ENCODE data around the gene PRKCI. TPM values are rescaled to one million over a fixed set of nuclear protein-coding genes. Genes with fewer than 3 reads are reported as not detected.

Gene PRKCI
- total RNA-seq, 1 experiment from 2014 or later, result 25.2 TPM

GRCh38 chr3:170244576-170244975, 22.4 kb downstream of the PRKCI start:
- DNase-seq (ENCODE audit: low read depth, low spot score), result no peak
- intact Hi-C loops (cut with micrococcal nuclease), result no loop called here
- RAD21 ChIA-PET (ENCODE audit: low non-redundant PET in 1 of 2, low total read pairs in 2 of 2, uncharacterized antibody in 2 of 2, unreplicated experiment in 2 of 2), result no interaction called here
- Histone ChIP-seq H3K9ac (ENCODE audit: low read length) (no peak overlapping the region), H3K4me2 (ENCODE audit: low read length) (no peak overlapping the region), H3K4me3 (replicated peaks in 1 of 2; ENCODE audit: low read depth in 1 of 2, low read length in 2 of 2) (no peak overlapping the region), H2AFZ (ENCODE audit: low read depth, low read length, poor library complexity, severe bottlenecking) (no peak overlapping the region), H3K4me1 (ENCODE audit: control insufficient read depth in 1 of 2, insufficient read depth in 2 of 2, low read length in 2 of 2) (no peaks in the 10 kb centered on the region), H4K20me1 (ENCODE audit: insufficient read depth) (no peaks in the 10 kb centered on the region), H3K27ac (ENCODE audit: low read depth, low read length) (no peak overlapping the region), H3K79me2 (ENCODE audit: insufficient read depth, low read length) (no peaks in the 10 kb centered on the region), H3K9me2 (ENCODE audit: insufficient read depth) (no peaks in the 10 kb centered on the region), H3K36me3 (ENCODE audit: control insufficient read depth in 1 of 2, insufficient read depth in 2 of 2, low read length in 2 of 2) (no peaks in the 10 kb centered on the region), H3K27me3 (ENCODE audit: insufficient read depth, low read length) (no peaks in the 10 kb centered on the region), H3K9me3 (ENCODE audit: control insufficient read depth in 1 of 2, insufficient read depth in 1 of 2, low read depth in 1 of 2, low read length in 2 of 2) (no peaks in the 10 kb centered on the region)
- no peak for ATAC-seq
- TF ChIP-seq ELF1 (IDR thresholded peaks at IDR 0.05; ENCODE audit: borderline replicate concordance, low read depth) (no peak), SIN3A (IDR thresholded peaks at IDR 0.05; ENCODE audit: low read depth) (no peak), MAX (IDR thresholded peaks at IDR 0.05) (no peak), CEBPB (IDR thresholded peaks at IDR 0.05; ENCODE audit: low read depth) (no peak), ZFX (IDR thresholded peaks at IDR 0.05) (no peak), POLR2AphosphoS5 (IDR thresholded peaks at IDR 0.05; ENCODE audit: low read depth, low read length) (no peak), JUND (IDR thresholded peaks at IDR 0.05) (no peak), YY1 (IDR thresholded peaks at IDR 0.05; ENCODE audit: extremely low read depth, insufficient replicate concordance, low read depth, low read length) (no peak), ZNF274 (IDR thresholded peaks at IDR 0.05; ENCODE audit: low read depth, low read length) (no peak)
- TF ChIP-seq, protein P1, sequence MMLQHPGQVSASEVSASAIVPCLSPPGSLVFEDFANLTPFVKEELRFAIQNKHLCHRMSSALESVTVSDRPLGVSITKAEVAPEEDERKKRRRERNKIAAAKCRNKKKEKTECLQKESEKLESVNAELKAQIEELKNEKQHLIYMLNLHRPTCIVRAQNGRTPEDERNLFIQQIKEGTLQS (IDR thresholded peaks at IDR 0.05), result no peak
- CTCF ChIA-PET, result no interaction called here
- no TSS peak for BruUV-seq (replicated peaks)
- POLR2A ChIA-PET, result no interaction called here

DNA sequence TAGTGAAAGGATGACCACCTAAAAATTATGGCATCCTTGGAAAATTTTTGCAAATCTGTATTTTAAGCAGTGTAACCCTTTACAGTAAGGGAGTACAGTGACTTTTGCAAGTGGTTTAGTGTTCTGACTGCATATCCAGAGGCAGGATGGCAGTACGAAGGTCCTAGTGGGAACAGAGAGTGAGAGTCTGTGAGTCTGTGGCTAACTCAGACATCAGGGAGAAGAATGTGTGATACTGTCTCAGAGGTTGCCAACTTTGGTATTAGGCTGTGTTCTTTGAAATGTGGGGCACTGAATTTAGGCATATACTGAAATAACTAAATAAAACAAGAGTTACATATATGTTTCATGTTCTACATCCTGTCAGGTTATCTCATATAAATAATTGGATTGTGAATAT, 25.7 kb downstream of the PRKCI start:
- ATAC-seq (no peak), DNase-seq (ENCODE audit: low read depth, low spot score) (no peak)
- CTCF ChIA-PET, result no interaction called here
- no peak overlapping the region for H3K9ac ChIP-seq (ENCODE audit: low read length)
- 0 out of 2 replicates have a peak, but pooled peaks cover 2% of the 10 kb centered on the region for H3K79me2 ChIP-seq (ENCODE audit: insufficient read depth, low read length)
- POLR2A ChIA-PET, result no interaction called here
- no peaks in the 10 kb centered on the region for H3K9me3 ChIP-seq (ENCODE audit: control insufficient read depth in 1 of 2, insufficient read depth in 1 of 2, low read depth in 1 of 2, low read length in 2 of 2)
- RAD21 ChIA-PET (ENCODE audit: low non-redundant PET in 1 of 2, low total read pairs in 2 of 2, uncharacterized antibody in 2 of 2, unreplicated experiment in 2 of 2), result no interaction called here
- H3K4me2 ChIP-seq (ENCODE audit: low read length), result no peak overlapping the region
- no peaks in the 10 kb centered on the region for H3K36me3 ChIP-seq (ENCODE audit: control insufficient read depth in 1 of 2, insufficient read depth in 2 of 2, low read length in 2 of 2)
- no peak overlapping the region for H3K4me3 ChIP-seq (replicated peaks in 1 of 2; ENCODE audit: low read depth in 1 of 2, low read length in 2 of 2)
- intact Hi-C loops (cut with micrococcal nuclease), result no loop called here
- H3K27ac ChIP-seq (ENCODE audit: low read depth, low read length), result no peak overlapping the region
- no peaks in the 10 kb centered on the region for H3K9me2 ChIP-seq (ENCODE audit: insufficient read depth)
- no peaks in the 10 kb centered on the region for H3K4me1 ChIP-seq (ENCODE audit: control insufficient read depth in 1 of 2, insufficient read depth in 2 of 2, low read length in 2 of 2)
- no TSS peak for BruUV-seq (replicated peaks)
- H4K20me1 ChIP-seq (ENCODE audit: insufficient read depth), result no peaks in the 10 kb centered on the region
- H3K27me3 ChIP-seq (ENCODE audit: insufficient read depth, low read length), result no peaks in the 10 kb centered on the region
- no peak overlapping the region for H2AFZ ChIP-seq (ENCODE audit: low read depth, low read length, poor library complexity, severe bottlenecking)
- TF ChIP-seq ZNF274 (IDR thresholded peaks at IDR 0.05; ENCODE audit: low read depth, low read length), result no peak
- TF ChIP-seq MAX (IDR thresholded peaks at IDR 0.05), result no peak
- no peak for TF ChIP-seq POLR2AphosphoS5 (IDR thresholded peaks at IDR 0.05; ENCODE audit: low read depth, low read length)
- no peak for TF ChIP-seq EGR1 (IDR thresholded peaks at IDR 0.05; ENCODE audit: low read depth)
- no peak for TF ChIP-seq FOSL1 (IDR thresholded peaks at IDR 0.05; ENCODE audit: low read depth)
- TF ChIP-seq, protein P2, sequence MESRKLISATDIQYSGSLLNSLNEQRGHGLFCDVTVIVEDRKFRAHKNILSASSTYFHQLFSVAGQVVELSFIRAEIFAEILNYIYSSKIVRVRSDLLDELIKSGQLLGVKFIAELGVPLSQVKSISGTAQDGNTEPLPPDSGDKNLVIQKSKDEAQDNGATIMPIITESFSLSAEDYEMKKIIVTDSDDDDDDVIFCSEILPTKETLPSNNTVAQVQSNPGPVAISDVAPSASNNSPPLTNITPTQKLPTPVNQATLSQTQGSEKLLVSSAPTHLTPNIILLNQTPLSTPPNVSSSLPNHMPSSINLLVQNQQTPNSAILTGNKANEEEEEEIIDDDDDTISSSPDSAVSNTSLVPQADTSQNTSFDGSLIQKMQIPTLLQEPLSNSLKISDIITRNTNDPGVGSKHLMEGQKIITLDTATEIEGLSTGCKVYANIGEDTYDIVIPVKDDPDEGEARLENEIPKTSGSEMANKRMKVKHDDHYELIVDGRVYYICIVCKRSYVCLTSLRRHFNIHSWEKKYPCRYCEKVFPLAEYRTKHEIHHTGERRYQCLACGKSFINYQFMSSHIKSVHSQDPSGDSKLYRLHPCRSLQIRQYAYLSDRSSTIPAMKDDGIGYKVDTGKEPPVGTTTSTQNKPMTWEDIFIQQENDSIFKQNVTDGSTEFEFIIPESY (IDR thresholded peaks at IDR 0.05; ENCODE audit: extremely low read depth, insufficient replicate concordance, low read length), result no peak
- TF ChIP-seq ZFX (IDR thresholded peaks at IDR 0.05), result no peak
- TF ChIP-seq, protein P3, sequence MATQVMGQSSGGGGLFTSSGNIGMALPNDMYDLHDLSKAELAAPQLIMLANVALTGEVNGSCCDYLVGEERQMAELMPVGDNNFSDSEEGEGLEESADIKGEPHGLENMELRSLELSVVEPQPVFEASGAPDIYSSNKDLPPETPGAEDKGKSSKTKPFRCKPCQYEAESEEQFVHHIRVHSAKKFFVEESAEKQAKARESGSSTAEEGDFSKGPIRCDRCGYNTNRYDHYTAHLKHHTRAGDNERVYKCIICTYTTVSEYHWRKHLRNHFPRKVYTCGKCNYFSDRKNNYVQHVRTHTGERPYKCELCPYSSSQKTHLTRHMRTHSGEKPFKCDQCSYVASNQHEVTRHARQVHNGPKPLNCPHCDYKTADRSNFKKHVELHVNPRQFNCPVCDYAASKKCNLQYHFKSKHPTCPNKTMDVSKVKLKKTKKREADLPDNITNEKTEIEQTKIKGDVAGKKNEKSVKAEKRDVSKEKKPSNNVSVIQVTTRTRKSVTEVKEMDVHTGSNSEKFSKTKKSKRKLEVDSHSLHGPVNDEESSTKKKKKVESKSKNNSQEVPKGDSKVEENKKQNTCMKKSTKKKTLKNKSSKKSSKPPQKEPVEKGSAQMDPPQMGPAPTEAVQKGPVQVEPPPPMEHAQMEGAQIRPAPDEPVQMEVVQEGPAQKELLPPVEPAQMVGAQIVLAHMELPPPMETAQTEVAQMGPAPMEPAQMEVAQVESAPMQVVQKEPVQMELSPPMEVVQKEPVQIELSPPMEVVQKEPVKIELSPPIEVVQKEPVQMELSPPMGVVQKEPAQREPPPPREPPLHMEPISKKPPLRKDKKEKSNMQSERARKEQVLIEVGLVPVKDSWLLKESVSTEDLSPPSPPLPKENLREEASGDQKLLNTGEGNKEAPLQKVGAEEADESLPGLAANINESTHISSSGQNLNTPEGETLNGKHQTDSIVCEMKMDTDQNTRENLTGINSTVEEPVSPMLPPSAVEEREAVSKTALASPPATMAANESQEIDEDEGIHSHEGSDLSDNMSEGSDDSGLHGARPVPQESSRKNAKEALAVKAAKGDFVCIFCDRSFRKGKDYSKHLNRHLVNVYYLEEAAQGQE (IDR thresholded peaks at IDR 0.05; ENCODE audit: low read depth), result no peak
- TF ChIP-seq, protein P1 (IDR thresholded peaks at IDR 0.05), result no peak
- TF ChIP-seq POLR2A (IDR thresholded peaks at IDR 0.05; ENCODE audit: borderline replicate concordance, extremely low read depth, insufficient read depth, insufficient read length), result no peak

All from HCT116 (cell line).